ENCODE measurements around the gene PRSS56. TPM values are rescaled to one million over a fixed set of nuclear protein-coding genes. Genes with fewer than 3 reads are reported as not detected.

PRSS56 gene
- polyA plus RNA-seq, 1 donor (not counting 4 experiments of a cell fraction or from before 2014, with no cell fraction given) = not detected

DNA sequence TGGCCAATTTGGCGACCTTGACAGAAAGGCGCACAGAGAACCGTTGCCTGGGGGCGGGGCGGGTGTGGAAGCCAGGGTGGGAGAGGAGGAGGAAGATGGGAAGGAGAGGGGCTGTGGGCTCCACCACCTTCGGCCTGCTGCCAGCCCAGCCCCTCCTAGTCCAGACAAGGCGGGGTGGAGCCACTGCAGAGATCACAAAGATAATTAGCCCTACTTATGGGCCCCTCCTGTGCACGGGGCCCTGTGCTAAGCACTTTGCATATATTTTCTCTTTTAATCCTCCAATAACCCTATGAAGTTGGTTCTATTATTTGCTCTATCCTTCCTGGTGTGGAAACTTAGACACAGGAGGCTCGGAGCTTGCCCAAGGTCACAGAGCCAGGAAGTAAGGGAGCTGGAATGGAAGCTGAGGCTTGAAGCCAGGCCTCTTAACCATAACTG lies 18.8 kb upstream of the PRSS56 start:
- Histone ChIP-seq H3K27ac (ENCODE audit: control insufficient read depth, insufficient read depth, low read length) (no peak overlapping the region), H3K9me3 (ENCODE audit: control insufficient read depth, low read depth, low read length) (no peaks in the 10 kb centered on the region), H3K4me1 (ENCODE audit: control insufficient read depth, extremely low read depth, insufficient read depth, low read length) (no peaks in the 10 kb centered on the region), H3K9me1 (ENCODE audit: control insufficient read depth, extremely low read depth, insufficient read depth, low read length) (no peaks in the 10 kb centered on the region), H3K4me3 (ENCODE audit: control insufficient read depth in 2 of 3, extremely low read depth in 1 of 3, insufficient read depth in 2 of 3, low read depth in 1 of 3, low read length in 3 of 3) (no peak overlapping the region), H3K79me2 (ENCODE audit: control insufficient read depth, insufficient read depth, low read length) (no peaks in the 10 kb centered on the region), H3K9ac (ENCODE audit: control insufficient read depth, extremely low read depth, insufficient read depth, low read length) (no peak overlapping the region), H3K36me3 (ENCODE audit: control insufficient read depth in 2 of 2, extremely low read depth in 1 of 2, insufficient read depth in 2 of 2, low read length in 2 of 2) (no peaks in the 10 kb centered on the region), H3K27me3 (ENCODE audit: control insufficient read depth, extremely low read depth, insufficient read depth, low read length) (peaks cover 41% of the 10 kb centered on the region), H2AFZ (ENCODE audit: control insufficient read depth, low read length) (no peak overlapping the region), H4K20me1 (ENCODE audit: control insufficient read depth, extremely low read depth, insufficient read depth, low read length) (no peaks in the 10 kb centered on the region), H3K4me2 (ENCODE audit: control insufficient read depth, extremely low read depth, insufficient read depth, low read depth, low read length) (no peak overlapping the region)
- no peak for FAIRE-seq
- TF ChIP-seq CTCF (optimal IDR thresholded peaks at IDR 0.05 in 1 of 3, IDR thresholded peaks at IDR 0.05 in 1 of 3, conservative IDR thresholded peaks at IDR 0.05 in 1 of 3; ENCODE audit: extremely low read depth in 1 of 3, insufficient read depth in 2 of 3, low read length in 3 of 3) (no peak), EZH2 (IDR thresholded peaks at IDR 0.05; ENCODE audit: low read length) (no peak)
- DNase-seq (ENCODE audit: low read depth, low spot score) = no peak
- dilution Hi-C loops (cut with MboI; ENCODE audit: extremely low pct_ligation_motif_present, low sequenced_read_pairs) = no loop called here

DNA sequence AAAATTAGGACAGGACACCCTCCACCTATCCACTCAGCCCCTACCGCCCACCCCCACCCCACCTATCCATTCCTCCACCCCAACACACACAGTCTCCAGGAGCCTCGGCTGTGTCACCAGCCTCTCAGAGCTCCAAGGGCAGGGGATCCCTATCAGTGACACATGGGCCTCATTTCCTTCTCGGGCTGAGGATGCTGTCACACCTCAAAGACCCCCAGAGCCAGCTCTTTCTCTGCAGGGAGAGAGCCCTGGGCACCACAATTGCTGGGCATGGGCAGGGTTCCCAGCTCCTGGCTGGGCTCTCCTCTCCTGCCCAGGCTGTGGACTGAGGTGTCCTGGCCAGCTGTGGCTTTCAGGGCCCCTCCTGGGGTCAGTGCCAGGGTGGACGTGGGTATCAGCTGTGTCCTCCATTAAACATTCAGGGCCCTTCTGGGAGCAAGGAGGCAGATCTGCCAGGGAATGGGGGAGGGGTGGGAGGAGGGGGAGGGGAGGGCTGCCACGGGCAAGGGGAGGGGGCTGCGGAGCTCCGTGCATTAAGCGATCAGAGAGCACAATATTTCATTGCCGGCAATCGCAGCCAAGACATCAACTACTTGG lies 18.3 kb upstream of the PRSS56 start:
- H3K9me3 ChIP-seq (ENCODE audit: control insufficient read depth, low read depth, low read length) = no peaks in the 10 kb centered on the region
- H3K27ac ChIP-seq (ENCODE audit: control insufficient read depth, insufficient read depth, low read length) = no peak overlapping the region
- peaks cover 41% of the 10 kb centered on the region for H3K27me3 ChIP-seq (ENCODE audit: control insufficient read depth, extremely low read depth, insufficient read depth, low read length)
- FAIRE-seq (no peak), DNase-seq (ENCODE audit: low read depth, low spot score) (no peak)
- no peaks in the 10 kb centered on the region for H3K4me1 ChIP-seq (ENCODE audit: control insufficient read depth, extremely low read depth, insufficient read depth, low read length)
- TF ChIP-seq EZH2 (IDR thresholded peaks at IDR 0.05; ENCODE audit: low read length) = no peak
- no peak for TF ChIP-seq CTCF (optimal IDR thresholded peaks at IDR 0.05 in 1 of 3, IDR thresholded peaks at IDR 0.05 in 1 of 3, conservative IDR thresholded peaks at IDR 0.05 in 1 of 3; ENCODE audit: extremely low read depth in 1 of 3, insufficient read depth in 2 of 3, low read length in 3 of 3)
- H3K4me2 ChIP-seq (ENCODE audit: control insufficient read depth, extremely low read depth, insufficient read depth, low read depth, low read length) = no peak overlapping the region
- no peak overlapping the region for H3K9ac ChIP-seq (ENCODE audit: control insufficient read depth, extremely low read depth, insufficient read depth, low read length)
- H4K20me1 ChIP-seq (ENCODE audit: control insufficient read depth, extremely low read depth, insufficient read depth, low read length) = no peaks in the 10 kb centered on the region
- no peak overlapping the region for H3K4me3 ChIP-seq (ENCODE audit: control insufficient read depth in 2 of 3, extremely low read depth in 1 of 3, insufficient read depth in 2 of 3, low read depth in 1 of 3, low read length in 3 of 3)
- H3K9me1 ChIP-seq (ENCODE audit: control insufficient read depth, extremely low read depth, insufficient read depth, low read length) = no peaks in the 10 kb centered on the region
- dilution Hi-C loops (cut with MboI; ENCODE audit: extremely low pct_ligation_motif_present, low sequenced_read_pairs) = no loop called here
- H3K79me2 ChIP-seq (ENCODE audit: control insufficient read depth, insufficient read depth, low read length) = no peaks in the 10 kb centered on the region
- H2AFZ ChIP-seq (ENCODE audit: control insufficient read depth, low read length) = no peak overlapping the region
- H3K36me3 ChIP-seq (ENCODE audit: control insufficient read depth in 2 of 2, extremely low read depth in 1 of 2, insufficient read depth in 2 of 2, low read length in 2 of 2) = no peaks in the 10 kb centered on the region
